ENCODE results near the gene MAJIN. TPM values are rescaled to one million over a fixed set of nuclear protein-coding genes. Genes with fewer than 3 reads are reported as not detected.

Gene MAJIN
- total RNA-seq, 1 donor from 2014 or later: not detected

DNA sequence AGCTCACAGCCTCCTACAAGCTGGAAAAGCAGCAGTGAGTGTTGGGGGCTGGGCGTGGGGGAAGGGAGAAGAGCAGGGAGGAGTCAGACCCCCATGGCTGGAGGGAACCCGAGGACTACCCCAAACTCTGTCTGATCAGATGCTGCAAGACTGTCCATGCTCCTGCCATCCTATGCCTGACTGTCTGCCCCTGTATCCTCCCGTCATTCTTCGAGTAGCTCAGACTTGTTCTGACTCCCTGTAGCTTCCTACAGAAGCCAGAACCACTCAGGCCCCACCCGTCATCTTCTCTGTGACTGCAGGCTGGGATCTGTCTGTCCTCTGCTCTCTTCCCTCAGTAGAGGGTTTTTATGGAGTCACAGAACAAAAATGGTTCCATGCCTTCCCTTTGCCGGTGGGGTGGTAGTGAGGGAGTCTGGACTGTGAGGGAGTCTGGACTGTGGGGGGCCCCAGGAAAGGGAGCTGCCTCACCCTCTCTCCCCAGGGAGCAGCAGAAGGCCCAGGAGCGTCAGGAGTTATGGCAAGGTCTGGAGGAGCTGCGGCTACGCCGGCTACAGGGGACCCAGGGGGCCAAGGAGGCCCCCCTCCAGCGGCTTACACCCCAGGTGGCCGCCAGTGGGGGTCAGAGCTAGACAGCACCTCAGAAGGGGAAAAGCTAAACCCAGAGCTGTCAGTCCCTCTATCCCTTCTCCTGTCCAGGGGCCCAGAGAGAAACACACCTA, 38.5 kb downstream of the MAJIN start:
- Mint-ChIP-seq H3K4me1 (ENCODE audit: unreplicated experiment) (peaks cover 7% of the 10 kb centered on the region), H3K4me3 (ENCODE audit: unreplicated experiment) (no peak overlapping the region), H3K27me3 (ENCODE audit: unreplicated experiment) (no peaks in the 10 kb centered on the region), H3K9me3 (ENCODE audit: unreplicated experiment) (no peaks in the 10 kb centered on the region), H3K27ac (ENCODE audit: unreplicated experiment) (no peak overlapping the region), H3K36me3 (ENCODE audit: unreplicated experiment) (peaks cover 18% of the 10 kb centered on the region)
- TF ChIP-seq, protein P1, sequence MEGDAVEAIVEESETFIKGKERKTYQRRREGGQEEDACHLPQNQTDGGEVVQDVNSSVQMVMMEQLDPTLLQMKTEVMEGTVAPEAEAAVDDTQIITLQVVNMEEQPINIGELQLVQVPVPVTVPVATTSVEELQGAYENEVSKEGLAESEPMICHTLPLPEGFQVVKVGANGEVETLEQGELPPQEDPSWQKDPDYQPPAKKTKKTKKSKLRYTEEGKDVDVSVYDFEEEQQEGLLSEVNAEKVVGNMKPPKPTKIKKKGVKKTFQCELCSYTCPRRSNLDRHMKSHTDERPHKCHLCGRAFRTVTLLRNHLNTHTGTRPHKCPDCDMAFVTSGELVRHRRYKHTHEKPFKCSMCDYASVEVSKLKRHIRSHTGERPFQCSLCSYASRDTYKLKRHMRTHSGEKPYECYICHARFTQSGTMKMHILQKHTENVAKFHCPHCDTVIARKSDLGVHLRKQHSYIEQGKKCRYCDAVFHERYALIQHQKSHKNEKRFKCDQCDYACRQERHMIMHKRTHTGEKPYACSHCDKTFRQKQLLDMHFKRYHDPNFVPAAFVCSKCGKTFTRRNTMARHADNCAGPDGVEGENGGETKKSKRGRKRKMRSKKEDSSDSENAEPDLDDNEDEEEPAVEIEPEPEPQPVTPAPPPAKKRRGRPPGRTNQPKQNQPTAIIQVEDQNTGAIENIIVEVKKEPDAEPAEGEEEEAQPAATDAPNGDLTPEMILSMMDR (IDR thresholded peaks at IDR 0.05): no peak
- no peak for DNase-seq (ENCODE audit: extremely low spot score, unreplicated experiment)

DNA sequence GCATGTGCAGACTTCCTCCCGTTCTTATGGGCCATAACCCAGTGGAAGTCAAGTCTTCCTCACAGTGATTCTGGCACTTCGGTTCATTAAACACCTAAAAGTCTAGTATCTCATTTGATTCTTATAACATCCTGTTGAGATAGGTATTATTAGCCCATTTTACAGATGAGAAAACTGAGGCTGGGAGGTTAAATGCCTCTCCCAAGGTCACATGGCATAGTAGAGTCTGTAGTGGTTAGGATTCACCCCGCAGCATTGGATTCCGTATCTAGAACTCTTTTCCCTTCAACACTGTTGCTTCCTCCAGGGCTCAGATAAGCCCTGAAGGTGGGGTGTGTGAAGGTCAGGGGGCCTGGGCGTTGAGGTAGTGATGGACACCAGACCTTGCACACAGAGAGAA, 39.6 kb downstream of the MAJIN start:
- DNase-seq (ENCODE audit: extremely low spot score, unreplicated experiment): no peak
- H3K9me3 Mint-ChIP-seq (ENCODE audit: unreplicated experiment): no peaks in the 10 kb centered on the region
- H3K27me3 Mint-ChIP-seq (ENCODE audit: unreplicated experiment): no peaks in the 10 kb centered on the region
- H3K27ac Mint-ChIP-seq (ENCODE audit: unreplicated experiment): no peak overlapping the region
- no peak overlapping the region for H3K4me3 Mint-ChIP-seq (ENCODE audit: unreplicated experiment)
- peaks cover 21% of the 10 kb centered on the region for H3K36me3 Mint-ChIP-seq (ENCODE audit: unreplicated experiment)
- H3K4me1 Mint-ChIP-seq (ENCODE audit: unreplicated experiment): peaks cover 7% of the 10 kb centered on the region
- TF ChIP-seq, protein P1 (IDR thresholded peaks at IDR 0.05): no peak

DNA sequence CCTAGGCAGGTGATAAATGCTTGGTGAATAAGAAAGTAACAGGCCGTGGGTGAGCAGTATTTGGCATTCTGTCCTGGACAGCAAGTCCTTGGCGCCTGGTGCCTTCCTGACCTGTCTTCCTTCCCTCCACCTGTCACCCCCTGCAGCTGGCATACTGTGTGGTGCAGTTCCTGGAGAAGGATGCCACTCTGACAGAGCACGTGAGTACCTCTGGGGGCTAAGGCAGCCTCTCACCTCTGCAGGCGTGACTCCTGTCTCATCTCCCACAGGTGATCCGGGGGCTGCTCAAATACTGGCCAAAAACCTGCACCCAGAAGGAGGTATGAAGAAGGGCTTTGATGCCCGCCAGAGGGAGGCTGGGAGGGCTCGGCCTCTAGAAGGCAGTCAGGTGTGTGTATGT, 40.6 kb downstream of the MAJIN start:
- TF ChIP-seq, protein P1 (IDR thresholded peaks at IDR 0.05): no peak
- H3K4me3 Mint-ChIP-seq (ENCODE audit: unreplicated experiment): no peak overlapping the region
- peaks cover 11% of the 10 kb centered on the region for H3K4me1 Mint-ChIP-seq (ENCODE audit: unreplicated experiment)
- H3K27ac Mint-ChIP-seq (ENCODE audit: unreplicated experiment): no peak overlapping the region
- no peak for DNase-seq (ENCODE audit: extremely low spot score, unreplicated experiment)
- H3K36me3 Mint-ChIP-seq (ENCODE audit: unreplicated experiment): peaks cover 26% of the 10 kb centered on the region
- no peaks in the 10 kb centered on the region for H3K9me3 Mint-ChIP-seq (ENCODE audit: unreplicated experiment)
- no peaks in the 10 kb centered on the region for H3K27me3 Mint-ChIP-seq (ENCODE audit: unreplicated experiment)

DNA sequence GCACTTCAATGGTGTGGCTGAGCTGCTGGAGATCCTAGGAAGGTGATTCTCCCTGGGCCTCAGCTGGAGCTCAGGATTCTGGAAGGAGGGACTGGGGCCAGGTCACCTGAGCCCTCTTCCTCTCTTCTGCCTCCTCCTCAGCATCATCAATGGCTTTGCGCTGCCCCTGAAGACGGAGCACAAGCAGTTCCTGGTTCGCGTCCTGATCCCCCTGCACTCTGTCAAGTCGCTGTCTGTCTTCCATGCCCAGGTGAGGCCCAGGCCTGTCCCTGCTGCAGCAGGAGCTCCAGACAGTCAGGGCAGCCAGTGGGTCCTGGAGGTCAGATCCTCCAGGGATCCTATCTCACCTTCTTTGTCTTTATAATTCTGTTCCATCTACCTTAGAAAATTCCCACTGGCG, 41.6 kb downstream of the MAJIN start:
- no peak overlapping the region for H3K4me3 Mint-ChIP-seq (ENCODE audit: unreplicated experiment)
- H3K9me3 Mint-ChIP-seq (ENCODE audit: unreplicated experiment): no peaks in the 10 kb centered on the region
- no peak for DNase-seq (ENCODE audit: extremely low spot score, unreplicated experiment)
- peaks cover 14% of the 10 kb centered on the region for H3K4me1 Mint-ChIP-seq (ENCODE audit: unreplicated experiment)
- H3K27me3 Mint-ChIP-seq (ENCODE audit: unreplicated experiment): no peaks in the 10 kb centered on the region
- no peak overlapping the region for H3K27ac Mint-ChIP-seq (ENCODE audit: unreplicated experiment)
- peaks cover 26% of the 10 kb centered on the region for H3K36me3 Mint-ChIP-seq (ENCODE audit: unreplicated experiment)
- TF ChIP-seq, protein P1 (IDR thresholded peaks at IDR 0.05): no peak

DNA sequence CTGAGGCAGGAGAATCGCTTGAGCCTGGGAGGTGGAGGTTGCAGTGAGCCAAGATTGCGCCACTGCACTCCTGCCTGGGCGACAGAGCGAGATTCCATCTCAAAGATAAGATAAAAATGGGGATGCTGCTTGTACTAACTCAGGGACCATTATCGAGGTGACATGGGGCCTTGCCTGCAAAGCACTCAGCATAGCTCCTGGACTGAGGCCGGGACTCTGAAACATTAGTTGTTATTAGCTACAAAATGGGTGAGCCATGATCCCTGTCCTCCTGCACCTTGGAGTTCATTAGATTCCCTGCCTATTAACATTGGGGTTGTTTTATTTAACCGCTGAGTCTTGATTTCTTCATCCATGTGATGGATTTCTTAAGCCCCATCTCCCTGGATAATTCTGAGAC, 42.3 kb downstream of the MAJIN start:
- TF ChIP-seq, protein P1 (IDR thresholded peaks at IDR 0.05): no peak
- DNase-seq (ENCODE audit: extremely low spot score, unreplicated experiment): no peak
- H3K4me1 Mint-ChIP-seq (ENCODE audit: unreplicated experiment): peaks cover 18% of the 10 kb centered on the region

More for the DNA sequence above, 42.3 kb downstream of the MAJIN start:
- Mint-ChIP-seq H3K4me3 (ENCODE audit: unreplicated experiment) (no peak overlapping the region), H3K27me3 (ENCODE audit: unreplicated experiment) (no peaks in the 10 kb centered on the region), H3K9me3 (ENCODE audit: unreplicated experiment) (no peaks in the 10 kb centered on the region), H3K36me3 (ENCODE audit: unreplicated experiment) (peaks cover 26% of the 10 kb centered on the region), H3K27ac (ENCODE audit: unreplicated experiment) (no peak overlapping the region)

Measured in osteocyte (in vitro differentiated cells).